Activated effector memory CD4-positive, alpha-beta T cell treated with anti-CD3 and anti-CD28 coated beads, Interleukin-2, amount 50 U/mL, for 16 hours (primary cell): Measurements from ENCODE around the gene KIF21A.

ENCODE experiments used
- DNase-seq: peaks from one replicate; pipeline ENCODE4 v3.0.0-alpha.2; 2020

KIF21A gene

DNA sequence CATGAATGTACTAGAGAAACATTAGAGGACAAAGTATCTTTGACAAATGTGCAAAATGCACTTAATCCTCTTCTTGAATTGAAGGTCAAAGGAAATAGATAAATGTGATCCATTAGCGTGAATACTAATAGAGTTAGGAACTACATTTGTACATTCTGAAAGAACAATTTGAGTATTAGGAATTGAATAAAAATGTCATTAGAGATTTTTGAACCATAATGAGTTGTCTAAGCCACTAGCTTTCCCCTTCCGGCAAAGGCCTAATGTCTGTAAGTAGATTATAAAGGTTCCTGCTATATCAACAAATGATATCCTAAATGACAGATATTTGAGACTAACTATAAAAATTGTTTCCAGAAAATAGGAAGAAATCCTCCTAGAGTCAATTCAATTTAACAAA is 59.8 kb downstream of the KIF21A start:
- no peak for DNase-seq

DNA sequence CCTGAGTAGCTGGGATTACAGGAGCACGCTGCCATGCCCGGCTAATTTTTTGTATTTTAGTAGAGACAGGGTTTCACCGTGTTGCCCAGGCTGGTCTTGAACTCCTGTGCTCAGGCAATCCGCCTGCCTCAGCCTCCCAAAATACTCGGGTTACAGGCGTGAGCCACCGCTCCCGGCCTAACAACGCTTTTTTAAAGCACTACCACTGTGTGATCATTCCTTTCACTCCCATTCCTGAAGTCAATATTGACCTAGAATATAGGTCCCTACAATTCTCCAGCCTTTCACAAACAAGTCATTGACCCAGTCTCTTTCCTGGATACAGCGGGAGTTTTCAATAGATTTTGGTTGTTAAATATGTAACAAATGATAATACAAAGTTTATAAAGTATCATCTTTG is 62.8 kb downstream of the KIF21A start:
- DNase-seq, result no peak

DNA sequence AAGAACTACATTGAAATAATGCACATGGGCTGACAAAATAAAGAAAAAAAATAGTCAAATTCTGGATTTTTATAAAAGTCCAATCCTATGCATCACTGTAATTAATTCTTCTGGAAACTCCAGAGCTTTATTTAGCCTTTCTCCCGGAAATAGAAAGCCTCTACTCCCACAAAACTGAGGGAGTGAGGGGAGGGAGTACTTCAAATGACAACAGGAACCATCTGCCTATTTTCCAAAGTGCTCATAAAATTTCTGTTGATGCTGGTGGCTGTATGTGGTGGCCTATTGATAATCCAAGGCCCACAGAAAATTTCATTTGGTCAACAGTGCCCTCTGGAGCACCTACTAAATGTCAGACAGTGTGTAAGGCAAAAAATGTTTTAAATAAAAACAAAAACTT is 64.6 kb downstream of the KIF21A start:
- DNase-seq, result no peak

DNA sequence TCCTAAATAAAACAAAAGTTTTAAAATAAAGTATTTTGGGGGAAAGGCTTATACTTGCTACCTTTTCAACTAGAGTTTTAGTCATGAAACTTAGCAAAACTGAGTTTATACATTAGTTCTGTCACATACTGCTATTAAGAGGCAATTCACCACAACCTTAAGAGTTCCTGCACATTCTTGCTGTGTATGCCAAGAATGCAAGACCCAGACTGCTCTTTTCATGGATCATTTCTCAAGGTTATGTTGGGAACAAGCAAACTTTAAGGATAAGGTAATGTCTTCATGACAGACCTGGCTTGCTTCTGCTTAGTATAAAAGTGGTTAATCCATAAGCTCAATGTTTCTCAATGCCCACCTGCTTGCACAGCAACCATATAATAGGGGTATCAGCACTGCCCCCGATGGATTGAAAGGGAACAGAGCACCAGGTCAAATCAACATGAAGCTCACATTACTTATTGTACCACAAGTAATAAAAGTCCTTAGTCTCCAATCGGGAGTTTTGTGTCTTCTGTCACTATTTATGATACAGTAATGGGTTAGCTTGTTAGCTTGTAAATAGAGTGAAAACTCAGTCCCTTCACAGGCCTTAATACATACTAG is 67.6 kb downstream of the KIF21A start:
- DNase-seq, result no peak

DNA sequence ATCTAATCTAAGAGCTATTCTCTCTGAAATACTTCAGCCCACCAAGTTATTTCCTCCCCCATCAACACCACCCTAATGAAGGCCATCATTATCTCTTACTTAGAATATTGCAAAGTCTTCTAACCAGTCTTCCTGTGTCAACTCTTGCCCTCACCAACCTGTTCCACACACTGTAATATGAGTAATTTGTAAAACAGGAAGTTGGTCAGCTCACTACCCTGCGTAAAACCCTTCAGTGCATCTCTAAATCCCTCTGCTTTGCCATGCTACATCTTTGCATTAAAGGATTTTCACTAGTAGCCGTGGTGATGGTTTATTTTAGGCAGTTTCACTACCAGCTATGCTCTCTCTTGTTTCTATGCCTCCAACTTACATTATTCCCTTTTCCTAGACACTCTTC is 70.0 kb downstream of the KIF21A start:
- DNase-seq, result no peak

DNA sequence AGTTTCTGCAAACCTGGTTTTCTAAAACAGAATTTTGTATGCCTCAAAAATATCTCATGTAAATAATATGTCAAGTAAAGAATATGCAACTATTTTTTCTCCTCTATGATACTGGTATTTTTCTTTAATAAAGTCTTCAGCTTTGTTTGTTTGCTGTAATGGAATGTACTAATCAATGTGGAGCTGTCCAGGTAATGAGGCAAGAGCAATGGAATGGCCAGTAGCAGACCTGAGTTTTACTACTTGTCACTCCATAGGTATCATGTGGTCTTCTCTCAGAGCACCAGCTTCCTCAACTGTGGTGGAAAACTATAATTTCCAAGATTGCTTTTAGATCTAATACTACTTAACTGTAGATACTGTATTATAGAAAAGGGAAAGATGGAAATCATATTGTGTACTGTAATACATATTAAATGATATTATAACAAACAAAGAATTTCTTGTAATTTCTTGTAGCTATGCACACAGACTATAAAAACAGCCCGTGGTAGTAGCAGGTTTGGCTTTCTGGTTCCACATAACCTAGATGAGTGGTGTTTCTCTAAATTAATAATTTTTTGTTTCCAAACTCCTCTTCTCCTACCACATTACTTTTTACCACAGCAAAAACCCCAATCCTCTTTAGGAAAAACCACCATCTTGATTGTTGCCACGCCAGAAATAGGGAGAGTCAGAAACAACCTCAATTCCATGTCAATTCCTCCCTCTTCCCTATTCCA is 70.6 kb downstream of the KIF21A start:
- DNase-seq, result no peak

DNA sequence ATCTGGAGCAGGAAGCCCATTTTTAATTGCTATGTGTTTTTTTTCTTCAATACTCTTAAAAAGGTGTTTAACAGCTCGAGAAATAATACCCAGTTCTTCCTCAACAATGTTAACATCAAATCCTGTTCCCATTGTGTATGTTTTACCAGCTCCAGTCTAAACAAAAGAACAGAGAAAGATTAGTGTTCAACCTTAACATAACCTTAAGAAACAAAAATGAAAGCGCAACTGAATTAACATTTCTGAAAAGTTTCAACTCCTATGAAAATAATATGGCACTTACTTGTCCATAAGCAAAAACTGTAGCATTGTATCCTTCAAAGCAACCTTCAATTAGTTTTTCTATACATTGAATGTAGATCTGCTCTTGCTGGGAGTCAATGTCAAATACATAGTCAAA is 73.2 kb downstream of the KIF21A start:
- DNase-seq, result no peak

DNA sequence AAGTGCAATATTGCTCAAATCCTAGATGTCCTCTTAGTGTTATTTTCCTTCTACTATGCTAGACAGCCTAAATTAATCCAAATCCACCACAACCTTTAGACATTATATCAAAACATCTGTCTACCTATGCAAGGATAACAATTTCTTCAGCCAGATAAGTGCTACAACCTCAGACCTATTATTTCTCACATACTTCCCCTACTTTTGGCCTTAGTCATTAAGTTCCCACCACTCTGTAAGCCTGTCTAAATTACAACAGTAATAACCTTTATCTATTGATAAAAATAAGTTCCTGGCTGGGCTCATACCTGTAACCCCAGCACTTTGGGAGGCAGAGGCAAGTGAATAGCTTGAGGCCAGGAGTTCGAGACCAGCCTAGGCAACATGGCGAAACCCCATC is 74.0 kb downstream of the KIF21A start:
- DNase-seq, result no peak

DNA sequence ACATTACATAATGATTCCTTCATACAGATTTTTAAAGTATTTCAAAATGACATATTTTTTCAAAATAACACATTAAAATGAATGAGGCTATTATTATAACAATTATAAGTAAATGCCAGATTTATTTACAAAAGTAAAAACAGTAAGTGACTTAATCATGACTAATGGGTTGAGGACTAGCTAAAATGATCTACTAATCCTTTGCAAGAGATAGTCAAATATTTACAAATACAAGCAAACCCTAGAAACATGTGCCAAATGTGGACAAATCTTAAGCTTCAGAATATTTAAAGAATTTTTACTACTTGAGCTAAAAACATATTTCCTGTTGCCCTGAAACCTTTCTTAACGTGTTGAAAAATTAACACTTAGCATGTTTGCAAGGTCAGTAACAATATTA is 74.8 kb downstream of the KIF21A start:
- DNase-seq, result no peak

DNA sequence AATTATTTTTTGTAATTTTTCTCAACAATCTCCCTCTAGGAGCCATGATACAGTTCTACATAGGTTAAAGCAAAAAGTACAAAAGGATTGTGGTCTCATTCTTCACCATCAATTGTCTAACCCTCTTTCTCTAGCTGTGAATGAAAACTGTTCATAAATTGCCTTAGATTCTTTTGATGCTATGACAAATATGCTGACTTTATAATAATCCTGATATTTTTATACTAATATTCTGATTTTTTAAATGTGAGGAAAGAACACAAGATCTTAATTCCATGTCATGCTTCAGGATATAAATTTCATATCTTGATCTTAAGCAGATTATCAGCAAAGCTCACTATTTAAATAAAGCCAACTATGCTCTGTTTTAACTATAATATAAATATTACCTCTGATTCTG is 75.4 kb downstream of the KIF21A start:
- no peak for DNase-seq

DNA sequence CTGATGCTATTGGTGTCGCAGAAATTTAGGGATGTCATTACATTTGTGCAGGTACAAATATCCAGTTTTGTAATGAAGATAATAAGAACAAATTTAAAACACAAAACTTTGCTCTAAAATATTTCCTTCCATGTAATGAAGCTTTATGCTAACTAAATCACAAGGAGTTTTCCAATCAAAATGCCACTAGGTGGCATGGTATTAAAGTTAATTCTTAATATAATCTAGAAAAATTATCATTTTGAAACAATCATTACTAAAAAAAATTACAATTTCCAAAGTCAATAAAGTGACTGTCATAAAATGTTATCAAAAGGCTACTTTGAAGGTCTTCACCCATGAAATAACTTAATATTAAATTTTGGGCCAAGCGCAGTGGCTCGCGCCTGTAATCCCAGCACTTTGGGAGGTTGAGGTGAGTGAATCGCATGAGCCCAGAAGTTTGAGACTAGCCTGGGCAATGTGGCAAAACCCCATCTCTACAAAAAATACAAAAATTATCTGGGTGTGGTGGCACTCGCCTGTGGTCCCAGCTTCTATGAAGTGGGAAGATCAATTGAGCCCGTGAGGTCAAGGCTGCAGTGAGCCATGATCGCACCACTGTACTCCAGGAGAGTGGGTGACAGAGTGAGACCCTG is 77.4 kb downstream of the KIF21A start:
- DNase-seq, result no peak

DNA sequence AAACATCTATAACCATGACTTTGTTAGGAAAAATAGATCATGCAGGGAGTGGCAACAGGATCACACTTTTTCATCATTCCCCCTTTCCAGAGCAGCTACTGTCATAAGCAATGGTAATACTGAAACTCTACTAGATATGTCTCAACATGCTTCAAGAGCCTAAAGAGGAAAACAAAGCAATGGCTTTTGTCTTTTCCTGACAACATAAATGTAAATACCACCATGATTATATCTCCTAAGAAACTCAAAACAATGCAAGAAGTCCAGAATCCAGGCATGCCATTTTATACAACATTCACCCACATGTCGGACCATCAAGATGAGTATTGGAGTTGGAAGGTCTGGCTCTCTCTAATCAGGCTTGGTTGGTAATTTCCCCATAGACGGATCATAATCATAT is 78.7 kb downstream of the KIF21A start:
- DNase-seq, result no peak

DNA sequence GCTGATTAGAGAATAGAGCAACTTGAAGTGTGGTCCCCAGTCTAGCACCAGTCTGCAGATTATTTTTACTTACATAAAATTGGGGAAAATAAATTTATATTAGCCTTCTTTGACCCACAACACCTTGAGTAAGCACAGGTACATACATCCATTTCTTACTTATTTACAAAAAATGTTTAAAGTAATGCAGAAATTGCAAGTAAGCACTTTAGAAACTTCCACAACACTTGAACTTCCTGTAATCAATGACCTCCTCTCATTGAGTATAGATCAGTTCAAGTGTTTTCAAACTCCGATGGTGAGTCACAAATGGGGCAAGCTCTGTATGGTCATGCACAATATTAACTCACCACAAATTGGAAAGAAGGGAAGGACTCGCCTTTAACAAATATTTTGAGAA is 83.3 kb downstream of the KIF21A start:
- no peak for DNase-seq

DNA sequence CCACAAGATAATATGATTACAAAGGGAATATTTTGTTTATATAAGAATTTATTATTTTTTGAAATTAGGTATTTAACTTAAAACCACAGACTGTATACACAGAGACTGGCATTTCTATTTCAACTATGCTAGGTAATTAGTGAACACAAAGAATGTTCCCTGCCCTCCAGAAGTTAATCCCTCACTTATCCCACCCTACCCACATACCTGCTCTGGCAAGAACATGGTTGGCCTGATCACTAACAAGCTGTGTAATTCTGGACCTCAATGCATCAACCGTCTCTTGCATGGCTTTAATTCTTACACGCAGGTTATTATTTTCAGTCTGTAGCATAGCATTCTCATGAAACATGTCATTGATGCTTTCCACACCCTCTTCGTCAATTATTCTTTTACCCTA is 85.9 kb downstream of the KIF21A start:
- DNase-seq, result no peak

DNA sequence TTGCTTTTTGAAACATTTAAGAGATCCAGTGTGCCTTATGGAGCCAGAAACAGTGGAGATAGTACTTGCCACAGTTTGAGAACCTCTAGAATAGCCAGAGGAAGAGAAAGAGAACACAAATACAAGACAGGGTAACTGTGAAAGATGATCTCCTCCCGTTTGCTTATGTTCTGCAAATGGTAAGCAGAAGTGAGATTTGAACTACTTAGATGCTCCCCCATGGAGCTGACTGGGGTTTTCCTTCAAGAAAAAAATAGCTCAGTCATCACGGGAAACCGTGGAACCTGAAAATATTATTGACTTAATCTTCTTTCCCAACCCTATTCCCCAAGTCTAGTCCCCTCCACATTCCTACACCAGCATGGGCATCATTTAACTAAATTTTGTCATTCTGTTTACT is 87.1 kb downstream of the KIF21A start:
- DNase-seq, result no peak

DNA sequence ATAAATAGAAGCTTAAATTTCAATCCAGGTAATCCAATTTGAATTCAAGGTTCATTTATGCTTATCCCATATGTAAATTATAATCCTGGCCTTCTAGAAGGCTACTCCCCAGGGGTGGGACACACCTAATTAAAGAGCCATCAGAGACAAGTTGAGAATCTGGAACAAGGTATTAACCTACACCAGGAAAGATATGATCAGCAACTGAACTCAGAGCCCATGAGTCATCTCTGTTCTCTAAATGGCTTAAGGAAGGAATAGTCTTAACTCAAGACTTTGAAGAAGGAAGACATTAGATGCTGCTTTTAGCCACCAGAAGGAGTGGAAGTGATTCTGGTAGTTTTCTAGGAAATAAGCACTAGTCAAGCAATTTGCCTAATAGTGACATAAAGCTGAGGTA is 88.0 kb downstream of the KIF21A start:
- DNase-seq, result no peak

DNA sequence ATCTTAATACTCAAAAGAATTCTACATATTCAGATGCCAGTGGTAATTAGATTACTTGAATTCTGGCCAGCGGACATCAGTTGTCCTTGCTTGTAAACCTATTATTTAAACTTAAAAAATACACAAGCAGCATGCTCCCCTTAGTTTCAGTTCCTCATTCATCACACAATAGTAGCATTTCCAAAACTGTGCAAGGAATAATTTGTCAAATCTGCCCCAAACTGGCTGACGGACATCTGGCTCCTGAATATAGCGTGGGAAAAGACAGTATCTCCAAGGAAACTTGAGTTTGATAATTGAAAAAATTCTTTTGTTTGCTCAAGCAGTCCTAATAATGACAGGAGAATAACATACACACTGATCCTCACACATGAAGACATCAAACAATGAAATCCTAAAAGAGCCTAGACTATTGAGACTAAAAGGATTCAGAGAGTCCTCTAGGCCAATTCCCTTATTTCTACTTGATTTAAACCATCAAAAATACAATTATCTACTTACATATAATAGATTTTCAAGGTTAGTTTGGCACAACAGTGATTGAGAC is 90.4 kb downstream of the KIF21A start:
- DNase-seq, result no peak

DNA sequence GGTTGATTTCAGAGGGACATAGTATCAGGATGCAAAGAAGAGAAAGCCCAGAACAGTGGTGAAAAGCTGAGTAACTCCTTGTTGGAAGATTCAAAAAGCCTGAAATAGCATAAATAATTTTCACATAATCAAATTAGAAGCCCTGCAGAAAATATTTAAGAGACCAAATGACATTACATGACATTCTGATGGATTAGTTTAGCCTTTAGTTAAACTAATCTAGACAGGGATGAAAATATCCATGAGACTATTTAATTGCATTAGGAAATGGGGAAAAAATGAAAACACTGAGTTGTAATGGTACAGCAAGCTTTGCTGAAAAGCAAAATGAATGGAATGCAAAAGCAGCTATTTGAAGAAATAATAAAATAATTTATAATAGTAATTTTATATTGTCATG is 91.8 kb downstream of the KIF21A start:
- DNase-seq, result no peak

DNA sequence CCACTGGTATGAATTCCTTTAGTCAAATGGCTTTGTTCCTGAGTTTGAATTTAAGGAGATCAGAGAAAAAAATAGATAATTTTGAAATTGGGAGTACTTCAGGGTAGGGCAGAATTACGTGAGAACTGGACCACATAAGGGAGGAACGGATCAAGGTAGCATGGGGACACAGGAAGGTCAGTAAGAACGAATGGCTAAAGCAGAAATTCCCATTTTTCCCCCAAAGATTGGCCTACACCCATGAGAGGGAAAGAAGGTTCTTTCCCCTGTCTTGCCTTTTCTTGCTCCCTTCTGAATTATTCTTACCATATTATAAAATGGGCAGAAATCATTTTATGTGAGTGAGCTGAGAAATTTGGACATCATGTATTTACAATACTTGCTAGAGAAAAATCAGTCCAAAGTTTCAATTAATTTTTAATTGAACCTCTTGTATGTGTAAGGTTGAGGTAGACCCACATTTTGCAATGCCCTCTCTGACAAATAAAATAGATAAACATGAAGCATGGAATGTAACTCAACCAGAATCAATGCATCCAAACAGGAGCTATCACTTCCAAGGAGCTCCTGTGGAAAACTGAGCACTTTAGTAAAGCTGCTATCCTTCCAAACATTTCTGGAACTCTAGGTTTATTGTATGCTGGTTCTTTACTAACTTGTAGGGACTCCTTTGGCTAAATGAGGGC is 93.8 kb downstream of the KIF21A start:
- DNase-seq, result no peak

DNA sequence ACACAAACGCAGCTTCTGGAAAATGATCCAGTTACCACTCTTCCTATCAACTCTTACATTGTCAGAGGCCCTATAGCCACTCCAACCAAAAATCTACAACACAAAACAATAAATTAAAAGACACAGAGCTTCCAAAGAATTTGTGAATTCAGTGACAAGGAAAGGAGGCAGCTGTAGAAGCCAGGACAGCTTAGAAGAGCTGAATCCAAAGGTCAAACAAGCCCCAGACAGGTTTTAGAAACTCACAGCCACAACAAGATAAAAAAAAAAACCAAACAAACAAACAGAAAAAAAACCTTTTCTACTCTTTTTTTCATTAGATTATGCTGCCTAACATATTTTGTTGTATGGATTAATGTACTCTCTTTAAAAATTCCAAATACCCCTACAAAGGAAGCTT is 94.4 kb downstream of the KIF21A start:
- DNase-seq, result no peak

DNA sequence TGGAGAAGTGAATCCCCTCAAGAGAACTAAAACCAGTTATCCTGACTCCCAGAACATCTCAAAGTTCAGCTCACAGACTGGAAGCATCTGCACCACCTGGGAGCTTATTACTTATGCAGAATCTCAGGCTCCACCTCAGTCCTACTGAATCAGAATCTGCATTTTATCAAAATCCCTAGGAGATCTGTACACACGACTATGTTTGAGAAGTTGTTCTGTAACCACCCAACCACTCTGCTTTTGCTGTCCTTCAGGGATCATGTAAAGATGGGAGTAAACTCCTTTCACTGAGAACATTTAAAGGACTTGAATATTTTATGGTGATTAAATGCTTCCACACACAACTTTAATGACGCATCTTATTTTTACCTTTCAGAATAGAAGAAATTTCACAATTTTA is 98.0 kb downstream of the KIF21A start:
- no peak for DNase-seq

DNA sequence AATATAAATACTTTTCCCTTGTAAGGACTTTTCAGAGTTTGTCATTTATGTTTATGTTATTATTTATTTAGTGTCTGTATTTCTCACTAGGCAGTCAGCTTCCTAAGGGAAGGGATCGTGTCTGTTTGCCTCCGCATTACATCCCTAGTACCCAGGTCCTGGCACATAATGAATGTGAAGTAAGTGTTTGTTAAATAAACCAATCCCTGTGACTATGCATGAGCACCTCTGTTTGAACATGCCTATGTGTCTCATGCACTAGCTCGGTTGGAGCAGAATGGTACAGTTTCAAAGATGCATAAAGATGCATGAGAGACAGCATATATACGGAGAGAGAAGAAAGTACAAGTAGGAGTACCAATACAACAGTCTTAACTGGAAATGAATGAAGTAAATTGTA is 99.3 kb downstream of the KIF21A start:
- no peak for DNase-seq

DNA sequence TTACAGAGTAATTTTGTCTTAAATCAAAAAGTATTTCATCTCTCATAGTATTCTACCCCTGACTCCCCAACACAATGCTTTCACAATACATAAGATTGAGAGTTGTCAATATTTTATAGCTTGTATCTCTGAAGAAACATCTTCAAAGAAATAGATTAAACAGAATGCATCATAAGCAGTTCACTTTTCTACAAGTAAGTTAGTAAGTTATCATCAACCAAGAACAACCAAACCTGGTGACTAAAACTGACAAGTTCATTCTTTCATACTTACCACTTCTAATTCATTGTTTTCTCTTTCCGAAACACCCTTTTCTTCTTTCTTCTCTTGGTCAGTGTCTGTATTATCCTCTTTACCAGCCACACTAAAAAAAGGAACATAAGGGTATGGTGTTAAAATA is 101.2 kb downstream of the KIF21A start:
- DNase-seq, result no peak

DNA sequence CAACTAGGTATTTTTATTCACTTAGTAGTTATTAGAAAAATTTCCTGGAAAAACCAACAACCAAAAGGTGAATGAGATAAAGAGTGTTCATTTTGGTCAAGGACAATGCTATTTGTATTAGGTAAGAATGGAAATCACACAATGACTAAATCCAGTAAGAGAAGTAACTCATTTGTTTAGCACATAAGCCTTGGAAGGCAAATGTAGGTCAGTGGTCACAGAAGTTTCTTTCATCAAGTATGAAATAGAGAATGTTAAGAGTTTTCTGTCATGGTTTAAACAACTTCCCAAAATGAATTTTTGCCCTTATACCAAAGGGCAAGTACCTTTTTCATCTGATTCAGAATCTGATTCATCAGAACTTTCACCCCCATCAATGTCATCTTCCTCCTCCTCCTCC is 101.7 kb downstream of the KIF21A start:
- DNase-seq, result no peak
